Natural killer cell (primary cell): ENCODE data around the gene SLC25A48. TPM values are rescaled to one million over a fixed set of nuclear protein-coding genes. Genes with fewer than 3 reads are reported as not detected.

Source experiments
- ATAC-seq, 3 donors: fragments of 150-1000 bp in 2 of 3; fragments of 200-7000 bp in 1 of 3; cut with Tn5 transposase; 1 replicate in 1 of 3; 2 replicates in 2 of 3; pipeline ENCODE4 v1.10.0; 2021; ENCODE audit warnings: mild to moderate bottlenecking in 2 of 3, moderate library complexity in 2 of 3
- DNase-seq, 2 donors: peaks; one replicate each; pipeline versions ENCODE4 v3.0.0 to v3.0.0-alpha.2; 2013 to 2021; ENCODE audit warnings: mixed read lengths in 1 of 2
- H3K27ac ChIP-seq: one replicate; pipeline ENCODE4 v1.5.1; 2013; ENCODE audit warnings: mild to moderate bottlenecking, low read length
- H3K27me3 ChIP-seq: one replicate; pipeline ENCODE4 v1.6.1; 2013; ENCODE audit warnings: low read length; ENCODE audit not compliant: control insufficient read depth, insufficient read depth
- H3K36me3 ChIP-seq: one replicate; pipeline ENCODE4 v1.6.1; 2013; ENCODE audit warnings: low read length; ENCODE audit not compliant: control insufficient read depth, insufficient read depth
- H3K4me1 ChIP-seq: one replicate; pipeline ENCODE4 v1.6.1; 2013; ENCODE audit warnings: low read length; ENCODE audit not compliant: control insufficient read depth, insufficient read depth
- H3K4me3 ChIP-seq: one replicate; pipeline ENCODE4 v1.5.1; 2013; ENCODE audit warnings: low read length
- H3K9me3 ChIP-seq: one replicate; pipeline ENCODE4 v1.6.1; 2013; ENCODE audit warnings: low read length; ENCODE audit not compliant: control insufficient read depth, insufficient read depth
- H3K27ac Mint-ChIP-seq, 2 donors: one replicate each; pipeline ENCODE4 v1.8.0; 2022; ENCODE audit warnings: mild to moderate bottlenecking in 2 of 2, mixed read lengths in 2 of 2, moderate library complexity in 1 of 2
- H3K27me3 Mint-ChIP-seq, 2 donors: one replicate each; pipeline ENCODE4 v1.8.0; 2022; ENCODE audit warnings: low read depth in 2 of 2, mixed read lengths in 2 of 2
- H3K36me3 Mint-ChIP-seq: one replicate; pipeline ENCODE4 v1.8.0; 2022; ENCODE audit warnings: mixed read lengths
- H3K4me1 Mint-ChIP-seq, 2 donors: one replicate each; pipeline ENCODE4 v1.8.0; 2022; ENCODE audit warnings: mixed read lengths in 2 of 2
- H3K4me3 Mint-ChIP-seq: one replicate; pipeline ENCODE4 v1.8.0; 2022; ENCODE audit warnings: mild to moderate bottlenecking, moderate library complexity, mixed read lengths
- H3K9me3 Mint-ChIP-seq, 2 donors: one replicate each; pipeline ENCODE4 v1.8.0; 2022; ENCODE audit warnings: mixed read lengths in 2 of 2
- CTCF ChIP-seq: fragments of 200-600 bp; IDR thresholded peaks from one replicate; pipeline ENCODE4 v1.8.0; 2022; ENCODE audit warnings: antibody characterized with exemption
- WGBS: methylation state at CpG from one replicate; pipeline ENCODE4 v1.1.7; 2013; ENCODE audit warnings: missing lambda C conversion rate; ENCODE audit not compliant: insufficient coverage; 5-methylcytosine and 5-hydroxymethylcytosine counted together
- intact Hi-C: fragments of 100-400 bp; cut with micrococcal nuclease; formaldehyde crosslinking; loops from one replicate; pipeline ENCODE4 v1.14.2; 2022
- total RNA-seq, 4 donors: library from RNA; stranded (reverse); fragments of 120-200 nt in 1 of 4; gene quantifications; one replicate each; pipeline versions ENCODE4 v1.2.3 to v1.2.4, GENCODE V29; 2013 to 2022

Gene SLC25A48
- total RNA-seq, 3 donors from 2014 or later (not counting 1 experiment from before 2014, with no cell fraction given) = not detected

- H3K9me3 Mint-ChIP-seq = no peaks in the 10 kb centered on the region
- Histone ChIP-seq H3K27me3 (peaks cover 4% of the 10 kb centered on the region), H3K36me3 (no peaks in the 10 kb centered on the region), H3K27ac (no peak overlapping the region), H3K9me3 (no peaks in the 10 kb centered on the region), H3K4me3 (no peak overlapping the region), H3K4me1 (no peaks in the 10 kb centered on the region)
- TF ChIP-seq CTCF = no peak
- DNase-seq (no peak), ATAC-seq (no peak)
- no peaks in the 10 kb centered on the region for H3K36me3 Mint-ChIP-seq
- no peak overlapping the region for H3K4me3 Mint-ChIP-seq
- peaks cover 20 to 57% of the 10 kb centered on the region in 2 donors for H3K27me3 Mint-ChIP-seq
- H3K27ac Mint-ChIP-seq = no peak overlapping the region
- WGBS = 88% methylated on average over 1 of the region's 2 CpGs
- H3K4me1 Mint-ChIP-seq = no peaks in the 10 kb centered on the region
- intact Hi-C loops = no loop called here
These were observed 60.3 kb downstream of the SLC25A48 start for GRCh38 chr5:135894789-135895188.

- WGBS = 48% methylated on average over 6 of the region's 7 CpGs
These were observed 61.1 kb downstream of the SLC25A48 start, which contains the start of gene IL9 for GRCh38 chr5:135895474-135896006. TSS of gene IL9 (minus strand) at chr5:135895841. CDS start at chr5:135895816, 25 bp downstream.

GRCh38 chr5:135898651-135899050, 64.2 kb downstream of the SLC25A48 start:
- Histone ChIP-seq H3K4me3 (no peak overlapping the region), H3K4me1 (no peaks in the 10 kb centered on the region), H3K27me3 (peaks cover 7% of the 10 kb centered on the region), H3K9me3 (no peaks in the 10 kb centered on the region), H3K27ac (no peak overlapping the region), H3K36me3 (no peaks in the 10 kb centered on the region)
- no peaks in the 10 kb centered on the region for H3K9me3 Mint-ChIP-seq
- intact Hi-C loops = no loop called here
- ATAC-seq (no peak), DNase-seq (no peak)
- no peak overlapping the region for H3K27ac Mint-ChIP-seq
- peaks cover 27 to 59% of the 10 kb centered on the region in 2 donors for H3K27me3 Mint-ChIP-seq
- 91% methylated on average over 6 of the region's 6 CpGs for WGBS
- H3K36me3 Mint-ChIP-seq = no peaks in the 10 kb centered on the region
- no peak for TF ChIP-seq CTCF
- H3K4me3 Mint-ChIP-seq = no peak overlapping the region
- no peaks in the 10 kb centered on the region for H3K4me1 Mint-ChIP-seq

More at GRCh38 chr5:135895474-135896006, 61.1 kb downstream of the SLC25A48 start, which contains the start of gene IL9:
- ATAC-seq = no peak
- Mint-ChIP-seq H3K27ac (no peak within 1 kb of the TSS), H3K4me1 (no peaks in the 10 kb centered on the region), H3K36me3 (no peaks in the 10 kb centered on the region), H3K4me3 (no peak within 1 kb of the TSS), H3K27me3 (peaks cover 22 to 55% of the 10 kb centered on the region in 2 donors), H3K9me3 (no peaks in the 10 kb centered on the region)
- intact Hi-C loops = no loop called here
- H3K27ac ChIP-seq = no peak within 1 kb of the TSS
- no peaks in the 10 kb centered on the region for H3K9me3 ChIP-seq
- H3K4me3 ChIP-seq = no peak within 1 kb of the TSS
- H3K36me3 ChIP-seq = no peaks in the 10 kb centered on the region
- DNase-seq = no peak
- H3K27me3 ChIP-seq = peaks cover 4% of the 10 kb centered on the region
- H3K4me1 ChIP-seq = no peaks in the 10 kb centered on the region
- TF ChIP-seq CTCF = no peak

GRCh38 chr5:135900276-135900675, 65.8 kb downstream of the SLC25A48 start:
- Histone ChIP-seq H3K4me3 (no peak overlapping the region), H3K4me1 (no peaks in the 10 kb centered on the region), H3K36me3 (no peaks in the 10 kb centered on the region), H3K27ac (no peak overlapping the region), H3K9me3 (no peaks in the 10 kb centered on the region), H3K27me3 (peaks cover 8% of the 10 kb centered on the region)
- no peak overlapping the region for H3K4me3 Mint-ChIP-seq
- DNase-seq (no peak), ATAC-seq (no peak)
- 100% methylated on average over 1 of the region's 3 CpGs for WGBS
- H3K27me3 Mint-ChIP-seq = peaks cover 29 to 54% of the 10 kb centered on the region in 2 donors
- no peaks in the 10 kb centered on the region for H3K4me1 Mint-ChIP-seq
- no peaks in the 10 kb centered on the region for H3K9me3 Mint-ChIP-seq
- no peaks in the 10 kb centered on the region for H3K36me3 Mint-ChIP-seq
- TF ChIP-seq CTCF = no peak
- intact Hi-C loops = no loop called here
- H3K27ac Mint-ChIP-seq = no peak overlapping the region
